NCI-H2227 (cell line): ENCODE measurements around the gene UBE2O.

Source experiments
- DNase-seq: peaks from one replicate; lab custom pipeline; 2025; ENCODE audit not compliant: unreplicated experiment; lab: John Stamatoyannopoulos, UW

UBE2O gene

GRCh38 chr17:76485569-76485968, 32.6 kb upstream of the UBE2O start:
- DNase-seq, result no peak

GRCh38 chr17:76484228-76484725, 31.3 kb upstream of the UBE2O start:
- no peak for DNase-seq

- DNase-seq, result no peak
Measured at GRCh38 chr17:76481071-76481655, 28.2 kb upstream of the UBE2O start.

GRCh38 chr17:76480632-76481031, 27.7 kb upstream of the UBE2O start:
- peak; percentile 72 for DNase-seq

GRCh38 chr17:76479515-76480060, 26.6 kb upstream of the UBE2O start:
- DNase-seq, result no peak

- DNase-seq, result no peak
Measured at GRCh38 chr17:76478730-76479514, 26.0 kb upstream of the UBE2O start.

GRCh38 chr17:76478097-76478496, 25.1 kb upstream of the UBE2O start:
- DNase-seq, result no peak

GRCh38 chr17:76477576-76477975, 24.6 kb upstream of the UBE2O start:
- DNase-seq, result no peak

GRCh38 chr17:76476736-76477135, 23.8 kb upstream of the UBE2O start:
- no peak for DNase-seq

- DNase-seq, result no peak
Measured at GRCh38 chr17:76475302-76475701, 22.4 kb upstream of the UBE2O start.

- no peak for DNase-seq
Measured at GRCh38 chr17:76474894-76475293, 21.9 kb upstream of the UBE2O start.

GRCh38 chr17:76474238-76474637, 21.3 kb upstream of the UBE2O start:
- DNase-seq, result no peak

- no peak for DNase-seq
Measured at GRCh38 chr17:76473541-76473985, 20.6 kb upstream of the UBE2O start.

GRCh38 chr17:76472726-76473125, 19.8 kb upstream of the UBE2O start:
- DNase-seq, result no peak

GRCh38 chr17:76472258-76472645, 19.3 kb upstream of the UBE2O start:
- DNase-seq, result no peak

GRCh38 chr17:76471498-76472257, 18.7 kb upstream of the UBE2O start:
- no peak for DNase-seq

- DNase-seq, result no peak
Measured at GRCh38 chr17:76469991-76470739, 17.2 kb upstream of the UBE2O start.

GRCh38 chr17:76469076-76469990, 16.4 kb upstream of the UBE2O start:
- DNase-seq, result no peak

GRCh38 chr17:76468634-76469010, 15.7 kb upstream of the UBE2O start:
- DNase-seq, result no peak
